ACHN (cell line): Measurements from ENCODE around the gene PRSS50.

Experiments used
- DNase-seq: peaks from one replicate; pipeline ENCODE4 v3.0.0-alpha.2; 2015
- in situ Hi-C: cut with HindIII; loops from 2 replicates; pipeline ENCODE4 v1.10.0; 2017; ENCODE audit warnings: low sequenced_read_pairs, low pct_ligation_motif_present, low pct_unique_long_range_greater_than_20kb

The PRSS50 gene

GRCh38 chr3:46664971-46665762 lies 52.5 kb downstream of the PRSS50 start:
- in situ Hi-C loops, result no loop called here
- DNase-seq, result no peak

- no peak for DNase-seq
- in situ Hi-C loops, result no loop called here
These were observed 53.3 kb downstream of the PRSS50 start for GRCh38 chr3:46664188-46664970.

- no peak for DNase-seq
- in situ Hi-C loops, result no loop called here
These were observed 54.0 kb downstream of the PRSS50 start for GRCh38 chr3:46663591-46664135.

GRCh38 chr3:46662771-46663551 lies 54.7 kb downstream of the PRSS50 start:
- DNase-seq, result no peak
- in situ Hi-C loops, result no loop called here
